ENCODE measurements around the gene CACNB4.
"Not testable (repeated sequence)": the region's sequence is repeated elsewhere in the genome, so short reads cannot be mapped to it uniquely, and the experiment has no call there.

Gene CACNB4

DNA sequence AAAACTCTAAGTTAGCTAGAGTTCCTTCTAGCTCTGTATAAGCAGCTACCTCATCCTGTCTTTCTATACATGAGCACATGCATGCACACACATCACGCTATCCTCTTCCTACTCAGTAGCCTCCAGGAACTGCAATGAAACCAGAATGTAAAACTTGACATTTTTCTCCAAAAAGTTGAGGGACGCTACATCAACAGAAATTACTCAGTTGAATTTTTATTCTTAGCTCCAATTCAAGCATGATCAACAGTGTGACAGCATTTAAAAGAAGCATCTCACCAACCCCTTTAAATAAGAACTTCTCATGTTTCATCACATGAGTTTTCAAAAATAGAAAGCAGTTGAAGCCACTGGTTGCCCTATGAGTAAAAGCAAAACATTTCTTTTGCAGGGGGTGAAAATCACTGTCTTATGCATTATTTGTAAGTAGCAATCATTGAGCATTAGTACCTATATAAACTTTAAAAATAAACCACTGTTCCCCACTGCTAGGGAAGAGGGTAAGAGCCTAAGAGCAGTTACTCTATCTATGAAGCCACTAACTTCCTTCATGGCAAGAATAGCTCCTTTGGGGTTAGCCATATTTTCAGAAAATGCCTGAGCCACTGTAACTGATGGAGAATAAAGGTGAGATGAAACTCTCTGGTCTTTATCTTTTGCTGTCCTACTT lies 192.7 kb downstream of the CACNB4 start:
- no peak for DNase-seq (ENCODE audit: low read depth)

DNA sequence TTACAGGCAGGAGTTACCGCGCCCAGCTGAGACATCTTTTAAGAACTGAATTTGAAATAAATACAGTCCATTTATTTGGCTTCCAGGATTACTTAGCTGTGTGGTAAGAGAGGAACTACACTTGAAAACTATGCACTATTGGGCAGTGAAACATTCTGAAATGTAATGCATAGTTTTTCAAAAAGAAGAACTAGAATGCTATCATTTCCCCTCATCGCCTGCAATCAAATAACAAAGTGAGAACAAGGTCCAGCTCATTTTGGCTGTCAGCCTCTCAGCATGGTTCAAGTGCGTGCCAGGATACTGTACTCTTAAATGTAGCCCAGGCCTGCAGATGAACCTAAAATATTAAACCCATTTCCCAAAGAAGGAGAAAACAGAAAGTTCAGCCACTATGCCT lies 194.0 kb downstream of the CACNB4 start:
- DNase-seq (ENCODE audit: low read depth), result no peak

DNA sequence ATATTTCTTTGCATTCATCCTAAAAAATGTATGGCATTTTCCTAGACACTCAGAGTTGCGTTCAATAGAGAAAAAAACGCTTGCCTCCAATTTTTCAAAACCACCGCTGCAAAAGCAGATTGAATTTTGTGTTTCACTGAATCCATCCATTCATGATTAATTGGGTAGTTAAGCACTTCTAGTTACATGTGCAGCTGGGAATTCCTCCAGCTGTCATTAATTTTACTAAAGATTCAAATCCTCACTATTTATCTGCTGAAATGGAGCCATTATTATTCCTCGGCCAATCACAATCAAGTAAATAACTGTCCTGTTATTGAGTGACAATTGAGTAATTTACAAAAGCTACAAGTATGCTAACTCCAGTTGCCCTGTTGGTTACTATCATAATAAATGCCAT lies 194.8 kb downstream of the CACNB4 start:
- no peak for DNase-seq (ENCODE audit: low read depth)

DNA sequence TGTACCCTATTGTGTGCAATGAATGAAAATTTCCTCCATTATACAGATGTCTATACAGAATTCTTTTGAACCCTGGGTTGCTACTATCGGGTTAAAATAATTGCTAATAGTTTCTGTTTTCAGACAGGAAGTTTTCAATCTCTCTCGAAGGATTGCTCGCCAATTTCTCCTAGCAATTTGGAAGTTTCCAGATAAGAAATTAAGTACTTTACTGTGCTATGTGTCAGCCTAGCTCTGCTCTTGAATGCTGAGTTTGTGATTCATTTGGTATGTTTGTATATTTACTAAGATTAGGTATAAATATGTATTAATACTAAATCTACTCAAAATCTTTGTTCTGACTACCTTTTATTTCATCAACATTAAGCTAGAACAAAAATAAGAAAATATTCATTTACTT lies 196.0 kb downstream of the CACNB4 start:
- DNase-seq (ENCODE audit: low read depth), result no peak

DNA sequence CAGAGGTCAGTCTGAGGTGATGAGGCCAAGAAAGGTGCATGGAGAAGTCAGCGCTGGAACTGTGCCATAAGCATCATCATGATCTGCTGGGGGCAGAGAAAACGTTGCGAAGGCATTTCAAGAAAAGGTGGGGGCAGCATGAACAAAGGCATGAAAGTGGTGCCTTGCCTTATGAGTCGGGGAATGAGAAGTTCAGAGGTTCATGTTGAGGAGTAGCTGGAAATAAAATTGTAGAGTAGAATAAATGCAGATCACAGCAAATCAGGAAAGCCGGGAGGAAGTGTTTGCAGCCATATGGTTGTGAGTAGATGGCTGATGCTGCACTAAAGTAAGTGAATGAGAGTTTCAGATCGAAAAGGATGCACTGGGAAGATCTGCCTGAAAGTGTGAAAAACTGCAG lies 198.5 kb downstream of the CACNB4 start:
- DNase-seq (ENCODE audit: low read depth), result no peak

DNA sequence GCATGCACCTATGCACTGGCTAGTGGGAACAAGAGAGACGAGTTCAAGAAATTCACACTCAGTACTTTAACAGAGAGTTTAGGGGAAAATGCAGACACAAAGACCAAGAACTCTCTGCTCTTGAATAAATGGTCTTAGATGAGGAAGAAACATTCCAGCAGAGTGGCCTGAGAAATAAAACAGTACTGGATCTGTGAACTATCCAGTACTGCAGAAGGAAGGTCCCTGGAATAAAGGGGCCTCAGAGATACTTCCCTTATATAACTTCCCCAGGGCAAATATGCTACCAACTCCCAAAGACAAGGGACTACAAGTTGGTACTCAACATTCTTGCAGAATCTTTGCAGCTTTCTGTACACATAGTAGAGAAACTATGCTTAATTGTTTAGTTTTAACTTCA lies 199.7 kb downstream of the CACNB4 start:
- DNase-seq (ENCODE audit: low read depth), result no peak

DNA sequence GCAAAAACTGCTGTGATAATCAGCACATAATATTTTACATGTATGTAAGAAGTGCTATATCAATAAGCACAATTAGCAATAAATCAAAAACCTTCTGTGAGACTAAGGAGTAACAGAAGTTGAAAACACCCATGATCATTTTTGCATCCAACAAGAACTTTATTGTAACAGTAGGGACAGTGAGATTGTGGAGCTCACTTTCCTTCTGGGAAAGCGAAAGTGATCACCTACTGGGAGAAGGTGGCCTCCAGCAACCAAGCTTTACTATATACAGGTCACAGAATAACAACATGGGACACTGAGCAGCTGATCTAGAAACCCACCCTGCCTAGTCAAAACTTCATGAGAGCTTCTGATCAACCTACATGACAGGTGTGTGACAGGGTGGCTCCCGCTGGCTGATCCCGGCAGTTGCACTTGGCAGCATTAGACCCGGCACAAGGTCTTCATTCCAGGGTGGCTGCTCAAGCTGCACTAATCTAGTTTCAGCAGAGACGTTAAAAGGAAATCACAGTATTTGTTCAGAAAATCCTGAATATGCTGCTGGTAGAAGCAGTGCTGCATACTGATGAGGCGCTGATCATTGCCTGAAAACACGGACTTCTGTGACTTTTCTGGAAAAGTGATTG lies 207.2 kb downstream of the CACNB4 start:
- DNase-seq (ENCODE audit: low read depth), result no peak

DNA sequence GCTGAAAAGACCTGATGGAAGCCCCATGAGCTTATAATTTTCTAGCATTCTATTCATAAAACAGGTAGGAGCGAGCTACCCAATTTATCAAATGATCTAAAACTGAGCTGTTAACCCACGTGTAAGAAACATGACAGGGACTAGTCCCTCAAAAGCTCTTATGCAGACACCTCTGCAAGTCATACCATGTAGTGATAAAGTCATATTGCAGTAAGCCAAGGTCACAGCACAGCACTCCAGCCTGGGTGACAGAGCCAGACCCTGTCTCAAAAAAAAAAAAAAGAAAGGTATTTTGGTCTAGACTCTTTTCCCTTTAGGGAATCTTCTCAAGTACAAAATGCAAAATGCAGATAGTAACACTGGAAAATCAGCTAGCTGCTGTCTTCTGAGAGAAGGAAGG lies 211.7 kb downstream of the CACNB4 start:
- no peak for DNase-seq (ENCODE audit: low read depth)

DNA sequence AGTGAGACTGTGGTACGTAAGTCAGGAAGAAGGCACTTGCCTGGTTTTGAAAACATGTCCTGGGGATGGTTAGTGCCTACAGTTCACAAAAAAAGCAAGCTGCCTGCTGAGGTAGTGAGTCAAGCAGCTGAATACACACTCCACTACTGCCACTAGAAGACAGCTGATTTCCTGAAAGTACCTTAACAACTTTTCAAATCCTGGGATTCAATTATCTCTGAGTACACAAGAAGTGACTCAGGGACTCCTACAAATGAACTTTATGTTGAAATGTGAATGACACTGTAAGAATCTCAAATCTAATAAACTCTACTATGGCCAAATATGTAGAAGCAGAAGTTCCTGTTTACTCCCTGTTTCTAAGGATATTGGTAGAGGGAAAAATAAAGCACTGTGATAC lies 212.6 kb downstream of the CACNB4 start:
- no peak for DNase-seq (ENCODE audit: low read depth)

DNA sequence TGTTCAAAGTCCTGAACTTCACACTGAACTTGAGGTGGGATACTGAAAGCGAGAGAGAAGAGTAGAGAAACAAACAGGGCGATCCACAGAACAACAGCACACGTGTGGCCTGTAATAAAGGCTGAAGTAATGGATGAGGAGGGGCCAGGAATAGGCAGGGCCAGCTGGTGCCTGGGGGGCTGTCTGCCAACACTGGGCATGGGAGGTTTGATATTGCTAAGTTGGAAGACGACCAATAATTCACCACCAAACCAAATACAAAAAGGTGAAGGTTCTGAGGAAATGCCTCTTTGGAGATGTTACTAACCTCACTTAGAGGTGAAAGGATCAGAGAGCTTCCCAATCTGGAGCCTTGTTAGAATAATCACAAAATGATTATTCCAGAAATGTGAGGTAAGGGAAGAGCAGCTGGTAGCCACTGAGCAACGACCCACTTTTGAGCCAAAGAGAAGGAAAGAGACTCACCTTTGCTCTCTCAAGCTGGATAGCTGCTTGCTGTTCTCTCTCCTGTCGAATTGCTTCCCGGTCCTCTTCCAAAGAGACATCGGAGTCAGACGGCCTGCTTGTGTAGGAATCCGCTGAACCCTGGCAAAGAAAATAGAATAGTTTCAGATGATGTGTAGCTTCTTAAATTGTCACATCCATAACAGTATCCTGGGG lies 215.9 kb downstream of the CACNB4 start:
- DNase-seq (ENCODE audit: low read depth), result no peak

DNA sequence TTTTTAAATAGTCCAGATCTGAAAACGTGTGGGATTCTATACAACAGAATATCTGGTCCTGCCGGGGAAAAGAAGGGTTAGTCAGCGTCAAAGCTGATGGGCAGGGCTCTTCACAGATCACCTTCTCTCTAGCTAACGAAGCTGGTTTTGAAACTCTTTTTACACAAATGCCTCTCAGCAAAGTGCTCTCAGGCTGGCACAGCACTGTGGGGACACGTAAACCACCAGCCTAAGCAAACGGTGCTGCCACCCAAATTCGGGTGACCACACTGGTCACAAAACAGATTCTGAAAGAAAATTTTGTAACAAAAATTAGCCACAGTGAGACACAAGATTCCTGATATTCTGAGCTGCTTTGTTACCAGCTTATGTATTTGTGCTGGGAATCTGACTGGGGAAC lies 217.5 kb downstream of the CACNB4 start:
- no peak for DNase-seq (ENCODE audit: low read depth)

DNA sequence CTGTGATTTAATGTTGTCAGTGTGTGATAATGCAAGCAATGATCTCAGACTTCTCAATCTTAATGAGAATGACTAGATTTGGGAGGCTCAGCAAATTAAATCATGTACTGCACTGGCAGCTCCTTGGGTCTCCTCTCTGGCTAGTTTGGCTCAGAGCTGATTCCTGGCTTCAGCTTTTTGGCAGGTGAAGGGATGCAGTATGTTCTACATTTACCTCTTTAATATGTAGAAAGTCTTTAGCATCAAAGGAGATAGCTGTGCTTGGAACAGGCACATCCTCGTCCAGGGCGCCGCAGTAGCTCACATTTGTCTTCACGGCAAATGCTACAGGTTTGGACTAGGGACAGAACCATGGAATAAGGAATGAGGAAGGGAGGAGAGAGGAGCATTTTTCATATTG lies 218.3 kb downstream of the CACNB4 start:
- DNase-seq (ENCODE audit: low read depth), result no peak

DNA sequence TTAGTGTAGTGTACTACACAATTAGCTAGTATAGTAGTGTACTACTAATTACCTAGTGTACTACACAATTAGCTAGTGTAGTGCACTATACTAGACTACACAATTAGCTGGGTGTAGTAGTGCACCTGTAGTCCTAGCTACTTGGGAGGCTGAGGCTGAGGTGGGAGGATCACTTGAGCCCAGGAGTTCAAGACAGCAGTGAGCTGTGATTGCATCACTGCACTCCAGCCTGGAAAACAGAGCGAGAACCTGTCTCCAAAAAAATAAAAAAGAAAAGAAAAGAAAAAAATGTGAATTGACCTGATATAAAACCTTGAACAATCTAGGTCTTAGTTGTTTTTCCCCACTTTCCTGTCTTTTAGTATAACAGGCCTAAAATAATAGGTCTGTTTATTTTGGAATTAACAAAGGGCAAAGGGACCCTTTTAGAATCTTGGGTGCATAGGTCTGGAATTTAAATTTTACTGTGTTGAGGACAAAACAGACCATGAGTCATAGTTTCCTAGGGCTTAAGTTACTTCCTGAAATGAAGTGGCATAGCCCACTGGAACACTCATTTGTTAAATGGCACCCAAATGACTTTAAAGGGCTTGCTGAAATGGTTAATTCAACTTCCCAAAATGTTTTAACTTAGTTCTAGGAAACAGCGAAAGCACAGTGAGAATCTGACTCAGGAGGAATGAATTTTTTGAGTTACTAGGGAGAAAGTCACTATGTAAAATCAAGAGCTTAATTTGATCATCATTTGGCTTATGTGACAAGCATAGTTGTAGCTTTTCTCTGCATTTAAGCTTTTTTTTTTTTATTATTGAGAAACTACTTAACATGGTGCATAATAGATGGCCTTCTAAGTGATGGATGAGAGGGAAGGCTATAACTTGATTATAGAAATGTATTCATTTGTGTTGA lies 219.9 kb downstream of the CACNB4 start:
- DNase-seq (ENCODE audit: low read depth), result peak; percentile 60

DNA sequence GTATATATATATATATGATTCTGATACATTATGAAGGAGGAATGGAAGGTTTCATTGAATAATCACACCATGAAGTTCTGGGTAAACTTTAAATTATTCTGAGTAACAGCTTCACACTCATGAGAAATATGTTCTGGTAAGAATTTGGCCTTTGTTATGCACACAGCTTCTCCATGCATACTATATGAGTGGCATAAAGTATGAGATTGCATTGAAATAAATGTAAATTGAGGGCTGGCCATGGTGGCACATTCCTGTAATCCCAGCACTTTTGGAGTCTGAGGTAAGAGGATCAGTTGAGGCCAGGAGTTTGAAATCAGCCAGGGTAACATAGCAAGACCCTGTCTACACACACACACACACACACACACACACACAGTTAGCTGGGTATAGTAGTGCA lies 220.6 kb downstream of the CACNB4 start:
- DNase-seq (ENCODE audit: low read depth), result no peak

DNA sequence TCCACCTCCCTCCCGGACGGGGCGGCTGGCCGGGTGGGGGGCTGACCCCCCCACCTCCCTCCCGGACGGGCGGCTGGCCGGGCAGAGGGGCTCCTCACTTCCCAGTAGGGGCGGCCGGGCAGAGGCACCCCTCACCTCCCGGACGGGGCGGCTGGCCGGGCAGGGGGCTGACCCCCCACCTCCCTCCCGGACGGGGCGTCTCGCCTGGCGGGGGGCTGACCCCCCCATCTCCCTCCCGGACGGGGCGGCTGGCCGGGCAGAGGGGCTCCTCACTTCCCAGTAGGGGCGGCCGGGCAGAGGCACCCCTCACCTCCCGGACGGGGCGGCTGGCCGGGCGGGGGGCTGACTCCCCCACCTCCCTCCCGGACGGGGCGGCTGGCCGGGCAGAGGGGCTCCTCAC lies 223.2 kb downstream of the CACNB4 start:
- DNase-seq (ENCODE audit: low read depth), result not testable (repeated sequence)

DNA sequence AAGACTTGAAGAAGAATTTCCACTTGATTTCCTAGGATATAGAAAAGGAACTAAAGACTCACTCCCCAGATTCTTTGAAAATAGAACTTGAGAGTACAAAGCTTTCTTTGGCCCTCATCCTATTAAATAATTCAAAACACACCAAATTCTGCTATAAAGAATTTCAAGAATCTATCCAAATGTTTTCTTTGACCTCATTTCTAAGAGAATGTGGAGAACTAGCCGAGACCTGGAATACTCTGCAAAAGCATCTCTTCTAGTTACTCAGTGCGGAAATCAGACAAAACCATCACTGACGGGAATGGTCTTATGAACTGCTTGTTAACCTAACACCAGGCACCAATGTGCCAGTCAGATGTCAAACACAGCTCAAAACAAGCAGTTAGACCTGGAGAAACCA lies 226.4 kb downstream of the CACNB4 start:
- DNase-seq (ENCODE audit: low read depth), result peak; percentile 56

DNA sequence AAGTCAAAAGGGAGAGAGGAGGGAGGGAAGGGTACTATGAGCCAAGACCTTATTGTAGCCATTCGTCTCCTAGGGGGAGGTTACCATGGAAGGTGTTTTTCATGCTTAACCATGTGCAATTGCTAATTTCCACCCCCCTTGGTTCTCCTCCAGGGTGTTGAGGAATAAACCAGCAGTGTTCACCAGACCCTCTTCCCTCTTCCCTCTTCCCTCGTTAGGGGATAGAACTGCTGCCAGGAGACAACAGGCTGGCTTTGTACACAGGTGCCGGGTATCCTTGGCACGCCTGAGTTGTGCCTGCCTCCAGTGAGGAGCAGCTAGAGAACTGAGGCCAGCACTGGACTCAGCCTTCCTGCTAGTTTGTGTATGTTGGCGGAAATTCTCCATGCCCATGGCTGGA lies 229.6 kb downstream of the CACNB4 start:
- no peak for DNase-seq (ENCODE audit: low read depth)

DNA sequence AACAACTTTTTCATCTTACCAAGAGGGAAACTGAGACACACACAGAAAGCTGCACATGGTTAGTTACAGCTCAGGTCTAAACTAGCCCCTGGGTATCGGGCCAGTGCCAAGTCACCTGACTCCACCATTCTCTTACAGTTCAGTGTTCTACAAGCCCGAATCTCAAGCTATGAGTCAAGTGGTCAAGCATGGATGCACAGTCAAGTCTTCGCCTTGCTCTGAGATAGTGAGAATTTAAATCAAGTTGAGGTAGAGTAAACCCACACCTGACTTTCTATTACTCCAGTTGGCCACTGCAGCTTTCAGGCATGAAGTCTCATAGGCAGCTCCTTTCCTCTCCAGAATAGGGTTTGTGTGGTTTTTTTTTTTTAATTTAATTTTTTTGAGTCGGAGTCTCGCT lies 236.1 kb downstream of the CACNB4 start:
- no peak for DNase-seq (ENCODE audit: low read depth)

DNA sequence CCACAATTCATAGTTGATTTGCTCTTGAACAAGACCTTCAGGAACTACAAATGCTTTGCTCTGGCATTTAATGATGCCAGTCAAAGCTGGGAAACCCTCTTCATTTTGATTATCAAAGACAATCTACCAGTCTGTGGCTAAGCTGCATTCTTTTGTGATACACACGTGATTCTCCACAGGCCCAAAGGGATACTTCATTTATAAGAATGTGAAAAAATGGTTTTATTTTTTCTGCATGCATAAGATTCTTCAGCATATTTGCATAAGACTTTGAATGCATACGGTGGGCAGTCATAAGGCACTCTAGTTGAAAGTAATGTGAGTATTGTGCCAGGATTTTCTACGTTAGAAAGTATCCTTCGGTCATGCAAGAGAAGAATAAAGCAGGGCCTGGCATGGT lies 237.7 kb downstream of the CACNB4 start:
- DNase-seq (ENCODE audit: low read depth), result no peak

DNA sequence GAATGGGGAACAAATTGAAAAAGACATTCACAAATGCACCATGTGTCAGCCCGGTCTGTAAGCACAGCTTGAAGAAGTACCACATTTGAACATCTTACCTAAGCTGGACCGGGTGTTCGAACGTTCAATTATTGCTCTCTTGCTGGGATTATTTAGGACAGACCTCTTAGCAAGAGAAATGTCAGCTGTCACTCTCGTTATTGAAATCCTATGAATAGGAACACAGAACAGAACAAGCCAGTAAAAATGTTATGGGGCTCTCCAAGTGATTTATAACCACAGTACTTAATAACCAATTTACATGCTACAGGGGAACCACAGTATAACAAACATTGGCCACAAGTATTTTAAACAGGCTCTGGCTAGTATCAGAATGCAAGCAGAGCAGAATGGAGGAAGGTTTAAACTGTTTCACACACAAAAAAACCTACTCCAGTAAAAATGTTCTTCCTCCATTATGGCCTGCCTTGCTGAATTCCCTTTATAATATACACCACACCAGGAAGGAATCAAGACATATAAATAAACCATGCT lies 238.2 kb downstream of the CACNB4 start:
- DNase-seq (ENCODE audit: low read depth), result no peak

DNA sequence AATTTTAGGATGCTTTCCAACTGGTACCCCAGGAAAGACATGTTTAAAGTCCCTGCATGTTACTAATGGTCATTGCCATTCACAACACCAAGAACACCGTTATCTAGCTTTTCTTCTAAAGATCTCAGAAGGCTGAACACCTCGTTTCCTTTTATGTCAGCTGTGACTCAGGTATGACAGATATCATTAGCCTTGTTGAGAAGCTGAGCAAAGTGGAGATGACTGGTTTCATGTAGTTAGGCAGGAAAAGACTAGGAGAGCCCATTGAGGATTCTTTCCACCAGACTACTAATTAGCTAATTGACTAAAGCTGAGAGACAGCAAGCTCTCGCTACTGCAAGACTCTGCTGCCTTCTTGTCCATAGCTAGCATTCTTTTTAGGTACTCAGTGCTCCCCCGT lies 238.6 kb downstream of the CACNB4 start:
- DNase-seq (ENCODE audit: low read depth), result no peak

DNA sequence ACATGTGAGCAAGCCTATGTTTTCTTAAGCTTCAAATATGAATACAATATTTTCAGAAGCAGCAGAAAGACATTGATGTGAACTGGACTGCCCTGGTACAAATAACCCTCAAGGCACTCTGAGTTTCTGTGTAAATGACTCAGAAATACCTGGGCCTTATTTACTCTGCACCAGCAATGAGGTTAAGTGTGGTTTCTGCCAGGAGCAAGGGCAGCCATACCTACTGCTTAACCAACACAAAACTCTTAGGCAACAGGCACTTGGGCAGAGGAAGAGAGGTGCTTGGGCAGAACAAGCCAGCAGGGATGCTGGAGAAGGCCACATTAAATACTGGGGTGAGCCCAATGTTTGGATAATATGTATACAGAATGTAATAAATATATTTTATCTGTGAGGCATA lies 241.2 kb downstream of the CACNB4 start:
- no peak for DNase-seq (ENCODE audit: low read depth)
